T-cell (primary cell): ENCODE results near the gene SOS1. TPM values are rescaled to one million over a fixed set of nuclear protein-coding genes. Genes with fewer than 3 reads are reported as not detected.

Experiments
- ATAC-seq, 4 experiments: fragments of 200-7000 bp in 3 of 4; fragments of 150-1000 bp in 1 of 4; cut with Tn5 transposase; replicated peaks in 1 of 4; 1 replicate in 3 of 4; 2 replicates in 1 of 4; pipeline ENCODE4 v1.10.0; 2021; ENCODE audit warnings: moderate library complexity in 3 of 4, mild to moderate bottlenecking in 2 of 4, moderate number of reproducible peaks in 1 of 4
- CTCF ChIA-PET, 2 donors: fragments of 300-600 bp; sonication (Branson Sonifier 250); formaldehyde crosslinking; loops; one replicate each; lab custom pipeline; 2022; ENCODE audit warnings: antibody characterized with exemption in 2 of 2; lab: Charles Lee
- POLR2A ChIA-PET, 2 donors: fragments of 300-600 bp; sonication (Branson Sonifier 250); formaldehyde crosslinking; loops; one replicate each; lab custom pipeline; 2022; ENCODE audit warnings: antibody characterized with exemption in 2 of 2; lab: Charles Lee
- DNase-seq, 35 experiments: peaks; one replicate each; pipeline versions ENCODE4 v3.0.0 to v3.0.0-alpha.2; 2013 to 2023
- H3K27ac ChIP-seq: one replicate; pipeline ENCODE4 v1.5.1; 2013; ENCODE audit warnings: low read length
- H3K27me3 ChIP-seq, 2 experiments: replicated peaks in 1 of 2; 1 replicate in 1 of 2; 2 replicates in 1 of 2; pipeline versions ENCODE4 v1.6.1 to v1.7.0; 2013; ENCODE audit warnings: low read length in 1 of 2, mixed read lengths in 1 of 2; ENCODE audit not compliant: control insufficient read depth in 2 of 2, insufficient read depth in 2 of 2; ENCODE audit errors: extremely low read depth in 1 of 2
- H3K36me3 ChIP-seq, 2 donors: 1 replicate in 1 of 2; 2 replicates in 1 of 2; pipeline versions ENCODE4 v1.6.1 to v1.7.0; 2013; ENCODE audit warnings: low read length in 1 of 2; ENCODE audit not compliant: control insufficient read depth in 2 of 2, insufficient read depth in 1 of 2; ENCODE audit errors: extremely low read depth in 1 of 2
- H3K4me1 ChIP-seq, 2 experiments: 1 replicate in 1 of 2; 2 replicates in 1 of 2; pipeline versions ENCODE4 v1.6.1 to v1.7.0; 2013; ENCODE audit warnings: low read length in 2 of 2, mixed read lengths in 1 of 2; ENCODE audit not compliant: insufficient read depth in 2 of 2, control insufficient read depth in 1 of 2; ENCODE audit errors: extremely low read depth in 1 of 2
- H3K4me3 ChIP-seq, 2 donors: 1 replicate in 1 of 2; 2 replicates in 1 of 2; pipeline versions ENCODE4 v1.5.1 to v1.7.0; 2013; ENCODE audit warnings: mild to moderate bottlenecking in 2 of 2, low read length in 1 of 2, moderate library complexity in 1 of 2; ENCODE audit not compliant: control insufficient read depth in 1 of 2; ENCODE audit errors: extremely low read depth in 1 of 2
- H3K9me3 ChIP-seq: 2 replicates; pipeline ENCODE4 v1.7.0; 2013
- H3K27ac Mint-ChIP-seq, 2 donors: one replicate each; pipeline ENCODE4 v1.8.0; 2020 to 2021; ENCODE audit warnings: mild to moderate bottlenecking in 2 of 2, mixed read lengths in 2 of 2
- H3K27me3 Mint-ChIP-seq, 2 donors: one replicate each; pipeline ENCODE4 v1.8.0; 2021 to 2022; ENCODE audit warnings: mixed read lengths in 2 of 2
- H3K36me3 Mint-ChIP-seq: one replicate; pipeline ENCODE4 v1.8.0; 2021; ENCODE audit warnings: mixed read lengths
- H3K4me1 Mint-ChIP-seq, 3 donors: one replicate each; pipeline ENCODE4 v1.8.0; 2020 to 2022; ENCODE audit warnings: mixed read lengths in 3 of 3, mild to moderate bottlenecking in 1 of 3
- H3K4me3 Mint-ChIP-seq, 3 donors: one replicate each; pipeline ENCODE4 v1.8.0; 2020 to 2022; ENCODE audit warnings: mild to moderate bottlenecking in 3 of 3, mixed read lengths in 3 of 3, moderate library complexity in 3 of 3
- H3K9me3 Mint-ChIP-seq, 3 donors: one replicate each; pipeline ENCODE4 v1.8.0; 2020 to 2022; ENCODE audit warnings: mixed read lengths in 3 of 3
- WGBS: methylation state at CpG from one replicate; pipeline ENCODE4 v1.1.5; 2013; ENCODE audit warnings: missing lambda C conversion rate; ENCODE audit not compliant: insufficient coverage; 5-methylcytosine and 5-hydroxymethylcytosine counted together
- total RNA-seq, 35 experiments: library from RNA in 6 of 35; stranded (reverse) in 6 of 35; fragments of 120-200 nt in 1 of 35; gene quantifications; one replicate each; pipeline versions ENCODE4 v1.2.1 to v1.2.4 and lab custom pipeline; 2013 to 2026

Gene SOS1
- total RNA-seq, 5 donors from 2014 or later (not counting 1 experiment from before 2014, with no cell fraction given), result 44.3 to 138 (median 82.9) TPM

DNA sequence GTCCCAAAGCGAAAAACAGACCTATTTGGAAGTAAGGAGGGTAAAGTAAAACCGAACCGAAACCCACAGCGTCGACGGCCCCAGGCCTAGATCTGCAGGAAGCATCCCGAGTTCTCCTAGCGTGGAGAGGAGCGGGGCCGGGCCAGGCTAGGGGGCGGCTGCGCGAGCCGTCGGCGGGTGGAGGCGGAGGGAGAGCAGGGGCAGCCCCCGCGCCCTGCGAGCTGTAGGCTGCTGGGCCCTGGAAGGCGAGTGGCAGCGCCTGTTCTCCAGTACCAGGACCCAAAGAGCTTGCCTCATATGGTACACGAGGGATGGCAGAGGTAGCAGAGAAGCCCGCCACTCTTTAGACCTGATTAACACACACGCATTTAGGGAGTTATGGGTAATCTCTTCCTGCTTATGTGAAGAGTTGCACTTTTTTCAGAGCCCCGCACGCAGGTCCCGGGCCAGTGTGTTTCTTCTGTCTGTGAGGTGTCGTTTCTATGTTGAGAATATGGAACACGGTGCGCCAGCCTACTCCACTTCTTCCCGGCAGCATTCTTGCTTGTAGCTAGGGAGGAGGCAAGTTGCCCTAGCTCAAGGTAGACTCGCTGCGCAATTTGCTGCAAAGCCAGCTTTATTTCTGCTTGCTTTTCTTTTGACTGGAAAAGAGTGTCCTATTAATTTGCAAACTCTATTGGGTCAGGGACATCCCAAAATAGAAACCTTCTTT, 160.1 kb downstream of the SOS1 start:
- H3K4me3 Mint-ChIP-seq, result peak overlapping the region; percentile 37 to 62 (median 49)
- Histone ChIP-seq H3K9me3 (no peaks in the 10 kb centered on the region), H3K4me1 (peaks cover 0 to 13% of the 10 kb centered on the region in 2 experiments), H3K27ac (no peak overlapping the region), H3K36me3 (no peaks in the 10 kb centered on the region), H3K27me3 (peaks cover 0 to 28% of the 10 kb centered on the region in 2 experiments), H3K4me3 (peak overlapping the region; percentile 15 to 23)
- WGBS, result 76% methylated on average over 28 of the region's 34 CpGs
- no peaks in the 10 kb centered on the region for H3K9me3 Mint-ChIP-seq
- ChIA-PET CTCF (no interaction called here), POLR2A (no interaction called here)
- peak in 1 of 35 experiments; percentile 0 for DNase-seq
- H3K27me3 Mint-ChIP-seq, result peaks cover 22 to 27% of the 10 kb centered on the region in 2 donors
- H3K27ac Mint-ChIP-seq, result no peak overlapping the region
- H3K36me3 Mint-ChIP-seq, result no peaks in the 10 kb centered on the region
- H3K4me1 Mint-ChIP-seq, result peaks cover 0 to 3% (median 2%) of the 10 kb centered on the region in 3 donors
- peak in 3 of 4 experiments; percentile 10 to 24 (median 19) for ATAC-seq

GRCh38 chr2:38959938-38960608, 160.8 kb downstream of the SOS1 start:
- H3K4me1 Mint-ChIP-seq, result peaks cover 0 to 3% (median 2%) of the 10 kb centered on the region in 3 donors
- CTCF ChIA-PET, result no interaction called here

GRCh38 chr2:38959466-38959865, 161.4 kb downstream of the SOS1 start:
- ATAC-seq, result no peak
- WGBS, result 91% methylated on average over 5 of the region's 24 CpGs
- H3K9me3 Mint-ChIP-seq, result no peaks in the 10 kb centered on the region
- ChIA-PET POLR2A (interaction anchor here in 1 of 2 donors (0.6 kb wide), 1 partner anchor 276 kb away, joined by 3 read pairs; no protein-coding TSS in a partner anchor), CTCF (no interaction called here)
- H3K36me3 Mint-ChIP-seq, result no peaks in the 10 kb centered on the region
- DNase-seq, result no peak
- H3K27ac Mint-ChIP-seq, result no peak overlapping the region
- peaks cover 0 to 3% (median 2%) of the 10 kb centered on the region in 3 donors for H3K4me1 Mint-ChIP-seq
- H3K27me3 Mint-ChIP-seq, result peaks cover 22 to 27% of the 10 kb centered on the region in 2 donors
- H3K4me3 Mint-ChIP-seq, result peak overlapping the region; percentile 57 to 70 (median 62)
- Histone ChIP-seq H3K4me3 (no peak overlapping the region), H3K36me3 (no peaks in the 10 kb centered on the region), H3K4me1 (peaks cover 0 to 13% of the 10 kb centered on the region in 2 experiments), H3K27me3 (peaks cover 0 to 28% of the 10 kb centered on the region in 2 experiments), H3K27ac (no peak overlapping the region), H3K9me3 (no peaks in the 10 kb centered on the region)

More at GRCh38 chr2:38959938-38960608, 160.8 kb downstream of the SOS1 start:
- Mint-ChIP-seq H3K36me3 (no peaks in the 10 kb centered on the region), H3K27me3 (peaks cover 22 to 27% of the 10 kb centered on the region in 2 donors), H3K9me3 (no peaks in the 10 kb centered on the region), H3K27ac (no peak overlapping the region), H3K4me3 (peak overlapping the region; percentile 43 to 62 (median 47))
- Histone ChIP-seq H3K4me1 (peaks cover 0 to 13% of the 10 kb centered on the region in 2 experiments), H3K27ac (no peak overlapping the region), H3K36me3 (no peaks in the 10 kb centered on the region), H3K9me3 (no peaks in the 10 kb centered on the region), H3K27me3 (peaks cover 0 to 28% of the 10 kb centered on the region in 2 experiments), H3K4me3 (peak overlapping the region; percentile 28 to 69)
- 16% methylated on average over 88 of the region's 97 CpGs for WGBS
- peak; percentile 95 to 98 (median 97) for ATAC-seq
- POLR2A ChIA-PET, result interaction anchor here (0.6 kb wide), 2 partner anchors 209 to 276 kb away, joined by 3 to 5 read pairs; partner anchors contain the start of gene SRSF7 (in 1 of the 2)
- DNase-seq, result peak; percentile 16 to 79 (median 54)

GRCh38 chr2:38957972-38958371, 162.9 kb downstream of the SOS1 start:
- ChIA-PET CTCF (no interaction called here), POLR2A (no interaction called here)
- Mint-ChIP-seq H3K4me3 (no peak overlapping the region), H3K9me3 (no peaks in the 10 kb centered on the region), H3K4me1 (peaks cover 0 to 3% (median 2%) of the 10 kb centered on the region in 3 donors), H3K36me3 (no peaks in the 10 kb centered on the region), H3K27me3 (peaks cover 21 to 22% of the 10 kb centered on the region in 2 donors), H3K27ac (no peak overlapping the region)
- peaks cover 0 to 13% of the 10 kb centered on the region in 2 experiments for H3K4me1 ChIP-seq
- H3K27ac ChIP-seq, result no peak overlapping the region
- no peaks in the 10 kb centered on the region for H3K9me3 ChIP-seq
- DNase-seq (no peak), ATAC-seq (no peak)
- WGBS, result 100% methylated on average over 1 of the region's 5 CpGs
- no peak overlapping the region for H3K4me3 ChIP-seq
- H3K36me3 ChIP-seq, result no peaks in the 10 kb centered on the region
- H3K27me3 ChIP-seq, result peaks cover 0 to 28% of the 10 kb centered on the region in 2 experiments

GRCh38 chr2:38951766-38952165, 169.1 kb downstream of the SOS1 start:
- CTCF ChIA-PET, result interaction anchor here in 1 of 2 donors (5.8 kb wide), 1 partner anchor 277 kb away, joined by 121 read pairs; no protein-coding TSS in a partner anchor
- no peaks in the 10 kb centered on the region for H3K9me3 ChIP-seq
- Mint-ChIP-seq H3K4me1 (no peaks in the 10 kb centered on the region), H3K27me3 (no peaks in the 10 kb centered on the region), H3K36me3 (no peaks in the 10 kb centered on the region), H3K27ac (no peak overlapping the region), H3K9me3 (no peaks in the 10 kb centered on the region), H3K4me3 (no peak overlapping the region)
- H3K36me3 ChIP-seq, result no peaks in the 10 kb centered on the region
- H3K4me3 ChIP-seq, result no peak overlapping the region
- H3K27me3 ChIP-seq, result peaks cover 0 to 3% of the 10 kb centered on the region in 2 experiments
- POLR2A ChIA-PET, result no interaction called here
- no peak overlapping the region for H3K27ac ChIP-seq
- H3K4me1 ChIP-seq, result no peaks in the 10 kb centered on the region
- DNase-seq (no peak), ATAC-seq (no peak)

GRCh38 chr2:38948995-38949394, 171.9 kb downstream of the SOS1 start:
- no peak overlapping the region for H3K27ac Mint-ChIP-seq
- H3K4me1 ChIP-seq, result no peaks in the 10 kb centered on the region
- POLR2A ChIA-PET, result no interaction called here
- peaks cover 0 to 3% of the 10 kb centered on the region in 2 experiments for H3K27me3 ChIP-seq
- H3K4me3 Mint-ChIP-seq, result no peak overlapping the region
- H3K27me3 Mint-ChIP-seq, result no peaks in the 10 kb centered on the region
- H3K36me3 Mint-ChIP-seq, result no peaks in the 10 kb centered on the region
- ATAC-seq, result no peak
- 72% methylated on average over 3 of the region's 4 CpGs for WGBS
- no peaks in the 10 kb centered on the region for H3K36me3 ChIP-seq
- CTCF ChIA-PET, result interaction anchor here (0.8 to 5.8 kb wide), 5 partner anchors 27 to 281 kb away, joined by 3 to 121 read pairs (median 3); no protein-coding TSS in a partner anchor
- DNase-seq, result no peak
- H3K9me3 Mint-ChIP-seq, result no peaks in the 10 kb centered on the region
- H3K4me3 ChIP-seq, result no peak overlapping the region
- no peaks in the 10 kb centered on the region for H3K9me3 ChIP-seq
- no peak overlapping the region for H3K27ac ChIP-seq
- no peaks in the 10 kb centered on the region for H3K4me1 Mint-ChIP-seq
